ENCODE results near the gene TMEM168. TPM values are rescaled to one million over a fixed set of nuclear protein-coding genes. Genes with fewer than 3 reads are reported as not detected.

TMEM168 gene
- total and polyA plus RNA-seq, 2 experiments from 2014 or later = 5.2 to 14.8 TPM

DNA sequence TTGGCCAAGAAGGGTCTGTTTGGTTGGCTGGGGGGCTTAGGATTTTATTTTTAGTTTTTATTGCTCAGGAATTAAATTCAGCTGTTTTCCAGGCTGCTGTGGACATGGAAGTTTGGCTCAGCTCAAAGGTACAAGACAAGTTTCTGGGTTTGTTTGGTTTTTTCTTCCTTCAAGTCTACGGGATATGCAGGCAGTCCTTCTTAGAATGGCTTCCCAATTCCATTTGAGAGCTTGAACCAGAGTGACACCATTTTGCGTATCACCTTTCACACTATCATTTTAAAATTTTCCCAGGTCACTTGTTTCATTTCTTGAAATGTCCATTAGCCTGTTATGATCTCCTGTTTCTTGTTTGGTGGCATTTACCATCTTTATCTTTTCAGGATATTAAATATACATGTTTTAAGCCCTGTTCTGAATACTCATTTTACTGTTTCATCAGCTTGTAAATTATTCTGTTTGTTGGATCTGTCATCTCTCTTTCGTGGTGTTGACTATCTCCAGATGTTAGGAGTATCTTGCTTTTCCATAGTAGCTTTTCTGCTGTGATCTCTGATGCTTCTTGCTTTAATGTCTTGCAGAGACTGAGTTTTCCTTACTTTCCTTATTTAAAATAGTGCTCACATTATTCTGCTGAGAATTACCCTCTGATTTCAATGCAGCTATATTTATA lies 9.4 kb upstream of the TMEM168 start (continued):
- TF ChIP-seq STAT1 (IDR thresholded peaks at IDR 0.05; ENCODE audit: unreplicated experiment) (no peak), ZNF331 (CRISPR knock-in tag; IDR thresholded peaks at IDR 0.05; ENCODE audit: low read depth) (no peak), CREB1 (CRISPR knock-in tag; IDR thresholded peaks at IDR 0.05; ENCODE audit: low read depth) (no peak), ZNF114 (CRISPR knock-in tag; IDR thresholded peaks at IDR 0.05) (no peak), POLR2AphosphoS5 (IDR thresholded peaks at IDR 0.05; ENCODE audit: low read depth) (no peak), EZH2phosphoT487 (IDR thresholded peaks at IDR 0.05; ENCODE audit: unreplicated experiment) (no peak), EZH2 (IDR thresholded peaks at IDR 0.05; ENCODE audit: low read depth, unreplicated experiment) (no peak), JUNB (IDR thresholded peaks at IDR 0.05; ENCODE audit: unreplicated experiment) (no peak), NANOG (IDR thresholded peaks at IDR 0.05; ENCODE audit: borderline replicate concordance) (no peak)
- TF ChIP-seq, protein P1, sequence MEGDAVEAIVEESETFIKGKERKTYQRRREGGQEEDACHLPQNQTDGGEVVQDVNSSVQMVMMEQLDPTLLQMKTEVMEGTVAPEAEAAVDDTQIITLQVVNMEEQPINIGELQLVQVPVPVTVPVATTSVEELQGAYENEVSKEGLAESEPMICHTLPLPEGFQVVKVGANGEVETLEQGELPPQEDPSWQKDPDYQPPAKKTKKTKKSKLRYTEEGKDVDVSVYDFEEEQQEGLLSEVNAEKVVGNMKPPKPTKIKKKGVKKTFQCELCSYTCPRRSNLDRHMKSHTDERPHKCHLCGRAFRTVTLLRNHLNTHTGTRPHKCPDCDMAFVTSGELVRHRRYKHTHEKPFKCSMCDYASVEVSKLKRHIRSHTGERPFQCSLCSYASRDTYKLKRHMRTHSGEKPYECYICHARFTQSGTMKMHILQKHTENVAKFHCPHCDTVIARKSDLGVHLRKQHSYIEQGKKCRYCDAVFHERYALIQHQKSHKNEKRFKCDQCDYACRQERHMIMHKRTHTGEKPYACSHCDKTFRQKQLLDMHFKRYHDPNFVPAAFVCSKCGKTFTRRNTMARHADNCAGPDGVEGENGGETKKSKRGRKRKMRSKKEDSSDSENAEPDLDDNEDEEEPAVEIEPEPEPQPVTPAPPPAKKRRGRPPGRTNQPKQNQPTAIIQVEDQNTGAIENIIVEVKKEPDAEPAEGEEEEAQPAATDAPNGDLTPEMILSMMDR (conservative IDR thresholded peaks at IDR 0.05; ENCODE audit: low read depth in 2 of 2) = no peak
- TF ChIP-seq, protein P2, sequence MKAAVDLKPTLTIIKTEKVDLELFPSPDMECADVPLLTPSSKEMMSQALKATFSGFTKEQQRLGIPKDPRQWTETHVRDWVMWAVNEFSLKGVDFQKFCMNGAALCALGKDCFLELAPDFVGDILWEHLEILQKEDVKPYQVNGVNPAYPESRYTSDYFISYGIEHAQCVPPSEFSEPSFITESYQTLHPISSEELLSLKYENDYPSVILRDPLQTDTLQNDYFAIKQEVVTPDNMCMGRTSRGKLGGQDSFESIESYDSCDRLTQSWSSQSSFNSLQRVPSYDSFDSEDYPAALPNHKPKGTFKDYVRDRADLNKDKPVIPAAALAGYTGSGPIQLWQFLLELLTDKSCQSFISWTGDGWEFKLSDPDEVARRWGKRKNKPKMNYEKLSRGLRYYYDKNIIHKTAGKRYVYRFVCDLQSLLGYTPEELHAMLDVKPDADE (IDR thresholded peaks at IDR 0.05) = no peak
- TF ChIP-seq, protein P3, sequence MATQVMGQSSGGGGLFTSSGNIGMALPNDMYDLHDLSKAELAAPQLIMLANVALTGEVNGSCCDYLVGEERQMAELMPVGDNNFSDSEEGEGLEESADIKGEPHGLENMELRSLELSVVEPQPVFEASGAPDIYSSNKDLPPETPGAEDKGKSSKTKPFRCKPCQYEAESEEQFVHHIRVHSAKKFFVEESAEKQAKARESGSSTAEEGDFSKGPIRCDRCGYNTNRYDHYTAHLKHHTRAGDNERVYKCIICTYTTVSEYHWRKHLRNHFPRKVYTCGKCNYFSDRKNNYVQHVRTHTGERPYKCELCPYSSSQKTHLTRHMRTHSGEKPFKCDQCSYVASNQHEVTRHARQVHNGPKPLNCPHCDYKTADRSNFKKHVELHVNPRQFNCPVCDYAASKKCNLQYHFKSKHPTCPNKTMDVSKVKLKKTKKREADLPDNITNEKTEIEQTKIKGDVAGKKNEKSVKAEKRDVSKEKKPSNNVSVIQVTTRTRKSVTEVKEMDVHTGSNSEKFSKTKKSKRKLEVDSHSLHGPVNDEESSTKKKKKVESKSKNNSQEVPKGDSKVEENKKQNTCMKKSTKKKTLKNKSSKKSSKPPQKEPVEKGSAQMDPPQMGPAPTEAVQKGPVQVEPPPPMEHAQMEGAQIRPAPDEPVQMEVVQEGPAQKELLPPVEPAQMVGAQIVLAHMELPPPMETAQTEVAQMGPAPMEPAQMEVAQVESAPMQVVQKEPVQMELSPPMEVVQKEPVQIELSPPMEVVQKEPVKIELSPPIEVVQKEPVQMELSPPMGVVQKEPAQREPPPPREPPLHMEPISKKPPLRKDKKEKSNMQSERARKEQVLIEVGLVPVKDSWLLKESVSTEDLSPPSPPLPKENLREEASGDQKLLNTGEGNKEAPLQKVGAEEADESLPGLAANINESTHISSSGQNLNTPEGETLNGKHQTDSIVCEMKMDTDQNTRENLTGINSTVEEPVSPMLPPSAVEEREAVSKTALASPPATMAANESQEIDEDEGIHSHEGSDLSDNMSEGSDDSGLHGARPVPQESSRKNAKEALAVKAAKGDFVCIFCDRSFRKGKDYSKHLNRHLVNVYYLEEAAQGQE (IDR thresholded peaks at IDR 0.05; ENCODE audit: unreplicated experiment) = no peak
